Loucy (cell line): ENCODE results near the gene NXF2.
"Not testable (repeated sequence)": the region's sequence is repeated elsewhere in the genome, so short reads cannot be mapped to it uniquely, and the experiment has no call there.

Experiments used
- EZH2phosphoT487 ChIP-seq: fragments of 200-600 bp; IDR thresholded peaks from 2 replicates; pipeline ENCODE4 v1.6.1; 2018; ENCODE audit warnings: antibody characterized with exemption, mild to moderate bottlenecking, moderate library complexity, borderline replicate concordance
- TF ChIP-seq, protein P1 (sequence below): fragments of 200-600 bp; sonication (generic); conservative IDR thresholded peaks from 2 replicates; pipeline ENCODE4 v1.5.1; 2014; ENCODE audit warnings: mild to moderate bottlenecking, antibody characterized with exemption, low read length

DNA sequence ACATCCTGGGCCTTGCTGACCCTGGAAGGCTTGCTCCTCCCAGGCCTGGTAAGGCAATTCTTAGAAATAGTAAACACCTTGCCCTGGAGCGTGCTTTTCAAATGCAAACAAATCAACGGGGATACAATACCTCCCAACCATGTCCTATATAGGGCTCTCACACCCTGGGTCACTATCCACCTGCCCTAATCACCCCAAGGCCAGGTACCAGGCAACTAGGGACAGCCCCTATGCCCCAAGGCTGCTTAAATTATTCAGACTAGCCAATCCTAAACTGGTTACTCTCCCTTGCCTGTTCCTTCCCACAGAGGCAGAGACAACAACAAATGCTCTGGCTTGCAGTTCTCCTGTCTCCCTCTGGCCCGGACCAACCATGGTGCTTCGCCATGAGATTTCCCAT is 25.3 kb downstream of the NXF2 start:
- TF ChIP-seq, protein P1, sequence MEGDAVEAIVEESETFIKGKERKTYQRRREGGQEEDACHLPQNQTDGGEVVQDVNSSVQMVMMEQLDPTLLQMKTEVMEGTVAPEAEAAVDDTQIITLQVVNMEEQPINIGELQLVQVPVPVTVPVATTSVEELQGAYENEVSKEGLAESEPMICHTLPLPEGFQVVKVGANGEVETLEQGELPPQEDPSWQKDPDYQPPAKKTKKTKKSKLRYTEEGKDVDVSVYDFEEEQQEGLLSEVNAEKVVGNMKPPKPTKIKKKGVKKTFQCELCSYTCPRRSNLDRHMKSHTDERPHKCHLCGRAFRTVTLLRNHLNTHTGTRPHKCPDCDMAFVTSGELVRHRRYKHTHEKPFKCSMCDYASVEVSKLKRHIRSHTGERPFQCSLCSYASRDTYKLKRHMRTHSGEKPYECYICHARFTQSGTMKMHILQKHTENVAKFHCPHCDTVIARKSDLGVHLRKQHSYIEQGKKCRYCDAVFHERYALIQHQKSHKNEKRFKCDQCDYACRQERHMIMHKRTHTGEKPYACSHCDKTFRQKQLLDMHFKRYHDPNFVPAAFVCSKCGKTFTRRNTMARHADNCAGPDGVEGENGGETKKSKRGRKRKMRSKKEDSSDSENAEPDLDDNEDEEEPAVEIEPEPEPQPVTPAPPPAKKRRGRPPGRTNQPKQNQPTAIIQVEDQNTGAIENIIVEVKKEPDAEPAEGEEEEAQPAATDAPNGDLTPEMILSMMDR = not testable (repeated sequence)
- TF ChIP-seq EZH2phosphoT487 = not testable (repeated sequence)
